Uterus (tissue), 2 donors: ENCODE measurements around the gene MAP2.

ENCODE experiments used
- POLR2A ChIP-seq, 2 donors: fragments of 450-650 bp; IDR thresholded peaks; one replicate each; pipeline ENCODE4 v1.6.1; 2016; ENCODE audit warnings: antibody characterized with exemption in 2 of 2, mild to moderate bottlenecking in 1 of 2, moderate library complexity in 1 of 2
- TF ChIP-seq, protein P1 (sequence below), 4 experiments: fragments of 200-600 bp in 2 of 4; fragments of 450-650 bp in 2 of 4; sonication (generic) in 2 of 4; IDR thresholded peaks; one replicate each; pipeline ENCODE4 v1.5.1; 2016 to 2019; ENCODE audit warnings: antibody characterized with exemption in 4 of 4, mild to moderate bottlenecking in 2 of 4, moderate library complexity in 1 of 4

- TF ChIP-seq, protein P1, sequence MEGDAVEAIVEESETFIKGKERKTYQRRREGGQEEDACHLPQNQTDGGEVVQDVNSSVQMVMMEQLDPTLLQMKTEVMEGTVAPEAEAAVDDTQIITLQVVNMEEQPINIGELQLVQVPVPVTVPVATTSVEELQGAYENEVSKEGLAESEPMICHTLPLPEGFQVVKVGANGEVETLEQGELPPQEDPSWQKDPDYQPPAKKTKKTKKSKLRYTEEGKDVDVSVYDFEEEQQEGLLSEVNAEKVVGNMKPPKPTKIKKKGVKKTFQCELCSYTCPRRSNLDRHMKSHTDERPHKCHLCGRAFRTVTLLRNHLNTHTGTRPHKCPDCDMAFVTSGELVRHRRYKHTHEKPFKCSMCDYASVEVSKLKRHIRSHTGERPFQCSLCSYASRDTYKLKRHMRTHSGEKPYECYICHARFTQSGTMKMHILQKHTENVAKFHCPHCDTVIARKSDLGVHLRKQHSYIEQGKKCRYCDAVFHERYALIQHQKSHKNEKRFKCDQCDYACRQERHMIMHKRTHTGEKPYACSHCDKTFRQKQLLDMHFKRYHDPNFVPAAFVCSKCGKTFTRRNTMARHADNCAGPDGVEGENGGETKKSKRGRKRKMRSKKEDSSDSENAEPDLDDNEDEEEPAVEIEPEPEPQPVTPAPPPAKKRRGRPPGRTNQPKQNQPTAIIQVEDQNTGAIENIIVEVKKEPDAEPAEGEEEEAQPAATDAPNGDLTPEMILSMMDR (IDR thresholded peaks at IDR 0.05): no peak
- no peak for TF ChIP-seq POLR2A (IDR thresholded peaks at IDR 0.05)
These were observed 266.3 kb downstream of the MAP2 start for GRCh38 chr2:209690029-209690754.
